K562 (cell line): ENCODE data around the gene ALB.

Experiments
- BHLHE40 ChIP-seq: IDR thresholded peaks from 2 replicates; pipeline ENCODE4 v1.6.1; 2011; ENCODE audit warnings: low read length, improper control_type of control experiment
- DPF2 ChIP-seq: fragments of 450-650 bp; IDR thresholded peaks from 2 replicates; pipeline ENCODE4 v1.6.1; 2016
- EP400 ChIP-seq: fragments of 450-650 bp; IDR thresholded peaks from 2 replicates; pipeline ENCODE4 v1.6.1; 2017; ENCODE audit warnings: antibody characterized with exemption, mild to moderate bottlenecking, moderate library complexity
- FOXJ3 ChIP-seq: sonication (generic); formaldehyde crosslinking; IDR thresholded peaks from 2 replicates; pipeline ENCODE4 v1.4.0; 2020; ENCODE audit warnings: mild to moderate bottlenecking, missing genetic modification reagents
- FOXM1 ChIP-seq, 2 experiments: fragments of 450-650 bp in 1 of 2; sonication (generic) in 1 of 2; formaldehyde crosslinking in 1 of 2; IDR thresholded peaks; 2 replicates each; pipeline versions ENCODE4 v1.6.1 to v1.9.0; 2017 to 2022; ENCODE audit warnings: low read depth in 2 of 2, mild to moderate bottlenecking in 2 of 2, missing genetic modification reagents in 1 of 2, moderate library complexity in 1 of 2
- MYC ChIP-seq, 2 experiments: fragments of 250-450 bp in 1 of 2; sonication (Bioruptor Pico) in 1 of 2; IDR thresholded peaks; 2 replicates each; pipeline versions ENCODE4 v1.5.1 to v1.6.1; 2012 to 2021; ENCODE audit warnings: low read depth in 2 of 2, borderline replicate concordance in 1 of 2, improper control_type of control experiment in 1 of 2, low read length in 1 of 2, mild to moderate bottlenecking in 1 of 2, moderate library complexity in 1 of 2
- POLR2A ChIP-seq: fragments of 450-650 bp; conservative IDR thresholded peaks from 2 replicates; pipeline ENCODE4 v1.6.1; 2016
- RAD51 ChIP-seq: fragments of 450-650 bp; IDR thresholded peaks from 2 replicates; pipeline ENCODE4 v1.7.1; 2016; ENCODE audit warnings: low read depth, mild to moderate bottlenecking, borderline replicate concordance
- RFX5 ChIP-seq: IDR thresholded peaks from 2 replicates; pipeline ENCODE4 v1.6.1; 2011; ENCODE audit warnings: low read depth, mild to moderate bottlenecking, improper control_type of control experiment, low read length
- SP1 ChIP-seq: sonication (generic); formaldehyde crosslinking; IDR thresholded peaks from 2 replicates; pipeline ENCODE4 v1.8.1; 2022; ENCODE audit warnings: mild to moderate bottlenecking, missing genetic modification reagents
- TF ChIP-seq, protein P1 (sequence below): sonication (generic); formaldehyde crosslinking; IDR thresholded peaks from 2 replicates; pipeline ENCODE4 v1.8.0; 2022; ENCODE audit warnings: mild to moderate bottlenecking, missing genetic modification reagents, borderline replicate concordance
- TF ChIP-seq, protein P2 (sequence below), 2 experiments: fragments of 450-650 bp in 1 of 2; IDR thresholded peaks; 2 replicates each; pipeline ENCODE4 v1.6.1; 2011 to 2017; ENCODE audit warnings: low read depth in 2 of 2, antibody characterized with exemption in 1 of 2, borderline replicate concordance in 1 of 2, low read length in 1 of 2, mild to moderate bottlenecking in 1 of 2, mixed read lengths in 1 of 2; ENCODE audit not compliant: control insufficient read depth in 1 of 2
- TF ChIP-seq, protein P3 (sequence below), 2 experiments: fragments of 450-650 bp; formaldehyde crosslinking in 1 of 2; IDR thresholded peaks; 2 replicates each; pipeline versions ENCODE4 v1.4.0 to v1.6.1; 2014 to 2020; ENCODE audit warnings: mild to moderate bottlenecking in 2 of 2, borderline replicate concordance in 1 of 2, low read depth in 1 of 2
- TF ChIP-seq, protein P4 (sequence below): sonication (generic); formaldehyde crosslinking; IDR thresholded peaks from 2 replicates; pipeline ENCODE4 v1.8.0; 2022; ENCODE audit warnings: missing genetic modification reagents, mild to moderate bottlenecking, borderline replicate concordance

DNA sequence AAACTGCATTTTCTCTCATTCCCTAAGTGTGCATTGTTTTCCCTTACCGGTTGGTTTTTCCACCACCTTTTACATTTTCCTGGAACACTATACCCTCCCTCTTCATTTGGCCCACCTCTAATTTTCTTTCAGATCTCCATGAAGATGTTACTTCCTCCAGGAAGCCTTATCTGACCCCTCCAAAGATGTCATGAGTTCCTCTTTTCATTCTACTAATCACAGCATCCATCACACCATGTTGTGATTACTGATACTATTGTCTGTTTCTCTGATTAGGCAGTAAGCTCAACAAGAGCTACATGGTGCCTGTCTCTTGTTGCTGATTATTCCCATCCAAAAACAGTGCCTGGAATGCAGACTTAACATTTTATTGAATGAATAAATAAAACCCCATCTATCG is 29.1 kb downstream of the ALB start:
- TF ChIP-seq EP400 = no peak
- TF ChIP-seq POLR2A = no peak
- TF ChIP-seq, protein P1, sequence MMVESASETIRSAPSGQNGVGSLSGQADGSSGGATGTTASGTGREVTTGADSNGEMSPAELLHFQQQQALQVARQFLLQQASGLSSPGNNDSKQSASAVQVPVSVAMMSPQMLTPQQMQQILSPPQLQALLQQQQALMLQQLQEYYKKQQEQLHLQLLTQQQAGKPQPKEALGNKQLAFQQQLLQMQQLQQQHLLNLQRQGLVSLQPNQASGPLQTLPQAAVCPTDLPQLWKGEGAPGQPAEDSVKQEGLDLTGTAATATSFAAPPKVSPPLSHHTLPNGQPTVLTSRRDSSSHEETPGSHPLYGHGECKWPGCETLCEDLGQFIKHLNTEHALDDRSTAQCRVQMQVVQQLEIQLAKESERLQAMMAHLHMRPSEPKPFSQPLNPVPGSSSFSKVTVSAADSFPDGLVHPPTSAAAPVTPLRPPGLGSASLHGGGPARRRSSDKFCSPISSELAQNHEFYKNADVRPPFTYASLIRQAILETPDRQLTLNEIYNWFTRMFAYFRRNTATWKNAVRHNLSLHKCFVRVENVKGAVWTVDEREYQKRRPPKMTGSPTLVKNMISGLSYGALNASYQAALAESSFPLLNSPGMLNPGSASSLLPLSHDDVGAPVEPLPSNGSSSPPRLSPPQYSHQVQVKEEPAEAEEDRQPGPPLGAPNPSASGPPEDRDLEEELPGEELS (CRISPR knock-in tag) = no peak
- TF ChIP-seq, protein P2, sequence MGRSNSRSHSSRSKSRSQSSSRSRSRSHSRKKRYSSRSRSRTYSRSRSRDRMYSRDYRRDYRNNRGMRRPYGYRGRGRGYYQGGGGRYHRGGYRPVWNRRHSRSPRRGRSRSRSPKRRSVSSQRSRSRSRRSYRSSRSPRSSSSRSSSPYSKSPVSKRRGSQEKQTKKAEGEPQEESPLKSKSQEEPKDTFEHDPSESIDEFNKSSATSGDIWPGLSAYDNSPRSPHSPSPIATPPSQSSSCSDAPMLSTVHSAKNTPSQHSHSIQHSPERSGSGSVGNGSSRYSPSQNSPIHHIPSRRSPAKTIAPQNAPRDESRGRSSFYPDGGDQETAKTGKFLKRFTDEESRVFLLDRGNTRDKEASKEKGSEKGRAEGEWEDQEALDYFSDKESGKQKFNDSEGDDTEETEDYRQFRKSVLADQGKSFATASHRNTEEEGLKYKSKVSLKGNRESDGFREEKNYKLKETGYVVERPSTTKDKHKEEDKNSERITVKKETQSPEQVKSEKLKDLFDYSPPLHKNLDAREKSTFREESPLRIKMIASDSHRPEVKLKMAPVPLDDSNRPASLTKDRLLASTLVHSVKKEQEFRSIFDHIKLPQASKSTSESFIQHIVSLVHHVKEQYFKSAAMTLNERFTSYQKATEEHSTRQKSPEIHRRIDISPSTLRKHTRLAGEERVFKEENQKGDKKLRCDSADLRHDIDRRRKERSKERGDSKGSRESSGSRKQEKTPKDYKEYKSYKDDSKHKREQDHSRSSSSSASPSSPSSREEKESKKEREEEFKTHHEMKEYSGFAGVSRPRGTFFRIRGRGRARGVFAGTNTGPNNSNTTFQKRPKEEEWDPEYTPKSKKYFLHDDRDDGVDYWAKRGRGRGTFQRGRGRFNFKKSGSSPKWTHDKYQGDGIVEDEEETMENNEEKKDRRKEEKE (IDR thresholded peaks at IDR 0.05; ENCODE audit: borderline replicate concordance in 1 of 2, control insufficient read depth in 1 of 2, low read depth in 2 of 2, low read length in 1 of 2) = no peak
- TF ChIP-seq, protein P3, sequence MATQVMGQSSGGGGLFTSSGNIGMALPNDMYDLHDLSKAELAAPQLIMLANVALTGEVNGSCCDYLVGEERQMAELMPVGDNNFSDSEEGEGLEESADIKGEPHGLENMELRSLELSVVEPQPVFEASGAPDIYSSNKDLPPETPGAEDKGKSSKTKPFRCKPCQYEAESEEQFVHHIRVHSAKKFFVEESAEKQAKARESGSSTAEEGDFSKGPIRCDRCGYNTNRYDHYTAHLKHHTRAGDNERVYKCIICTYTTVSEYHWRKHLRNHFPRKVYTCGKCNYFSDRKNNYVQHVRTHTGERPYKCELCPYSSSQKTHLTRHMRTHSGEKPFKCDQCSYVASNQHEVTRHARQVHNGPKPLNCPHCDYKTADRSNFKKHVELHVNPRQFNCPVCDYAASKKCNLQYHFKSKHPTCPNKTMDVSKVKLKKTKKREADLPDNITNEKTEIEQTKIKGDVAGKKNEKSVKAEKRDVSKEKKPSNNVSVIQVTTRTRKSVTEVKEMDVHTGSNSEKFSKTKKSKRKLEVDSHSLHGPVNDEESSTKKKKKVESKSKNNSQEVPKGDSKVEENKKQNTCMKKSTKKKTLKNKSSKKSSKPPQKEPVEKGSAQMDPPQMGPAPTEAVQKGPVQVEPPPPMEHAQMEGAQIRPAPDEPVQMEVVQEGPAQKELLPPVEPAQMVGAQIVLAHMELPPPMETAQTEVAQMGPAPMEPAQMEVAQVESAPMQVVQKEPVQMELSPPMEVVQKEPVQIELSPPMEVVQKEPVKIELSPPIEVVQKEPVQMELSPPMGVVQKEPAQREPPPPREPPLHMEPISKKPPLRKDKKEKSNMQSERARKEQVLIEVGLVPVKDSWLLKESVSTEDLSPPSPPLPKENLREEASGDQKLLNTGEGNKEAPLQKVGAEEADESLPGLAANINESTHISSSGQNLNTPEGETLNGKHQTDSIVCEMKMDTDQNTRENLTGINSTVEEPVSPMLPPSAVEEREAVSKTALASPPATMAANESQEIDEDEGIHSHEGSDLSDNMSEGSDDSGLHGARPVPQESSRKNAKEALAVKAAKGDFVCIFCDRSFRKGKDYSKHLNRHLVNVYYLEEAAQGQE (IDR thresholded peaks at IDR 0.05; ENCODE audit: borderline replicate concordance) = no peak
- TF ChIP-seq, protein P3 (CRISPR knock-in tag; IDR thresholded peaks at IDR 0.05; ENCODE audit: low read depth) = no peak
- TF ChIP-seq SP1 (CRISPR knock-in tag) = no peak
- no peak for TF ChIP-seq RAD51
- TF ChIP-seq FOXJ3 (CRISPR knock-in tag) = no peak
- TF ChIP-seq BHLHE40 = no peak
- TF ChIP-seq DPF2 = peak; percentile 29; the same call in 1 of the 2 replicates
- TF ChIP-seq, protein P4, sequence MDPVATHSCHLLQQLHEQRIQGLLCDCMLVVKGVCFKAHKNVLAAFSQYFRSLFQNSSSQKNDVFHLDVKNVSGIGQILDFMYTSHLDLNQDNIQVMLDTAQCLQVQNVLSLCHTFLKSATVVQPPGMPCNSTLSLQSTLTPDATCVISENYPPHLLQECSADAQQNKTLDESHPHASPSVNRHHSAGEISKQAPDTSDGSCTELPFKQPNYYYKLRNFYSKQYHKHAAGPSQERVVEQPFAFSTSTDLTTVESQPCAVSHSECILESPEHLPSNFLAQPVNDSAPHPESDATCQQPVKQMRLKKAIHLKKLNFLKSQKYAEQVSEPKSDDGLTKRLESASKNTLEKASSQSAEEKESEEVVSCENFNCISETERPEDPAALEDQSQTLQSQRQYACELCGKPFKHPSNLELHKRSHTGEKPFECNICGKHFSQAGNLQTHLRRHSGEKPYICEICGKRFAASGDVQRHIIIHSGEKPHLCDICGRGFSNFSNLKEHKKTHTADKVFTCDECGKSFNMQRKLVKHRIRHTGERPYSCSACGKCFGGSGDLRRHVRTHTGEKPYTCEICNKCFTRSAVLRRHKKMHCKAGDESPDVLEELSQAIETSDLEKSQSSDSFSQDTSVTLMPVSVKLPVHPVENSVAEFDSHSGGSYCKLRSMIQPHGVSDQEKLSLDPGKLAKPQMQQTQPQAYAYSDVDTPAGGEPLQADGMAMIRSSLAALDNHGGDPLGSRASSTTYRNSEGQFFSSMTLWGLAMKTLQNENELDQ (CRISPR knock-in tag) = no peak
- TF ChIP-seq RFX5 = no peak
- peak; percentile 38; the same call in 1 of the 2 replicates for TF ChIP-seq FOXM1 (IDR thresholded peaks at IDR 0.05; ENCODE audit: low read depth)
- no peak for TF ChIP-seq FOXM1 (CRISPR knock-in tag; IDR thresholded peaks at IDR 0.05; ENCODE audit: low read depth)
- no peak for TF ChIP-seq MYC (IDR thresholded peaks at IDR 0.05; ENCODE audit: low read depth, low read length)
- TF ChIP-seq MYC (CRISPR knock-in tag; IDR thresholded peaks at IDR 0.05; ENCODE audit: borderline replicate concordance, low read depth) = no peak
